ENCODE data around the gene FLT3.

GRCh38 chr13:28046981-28047380, 53.4 kb downstream of the FLT3 start:
- TF ChIP-seq CTCF (IDR thresholded peaks at IDR 0.05) (no peak), POLR2A (IDR thresholded peaks at IDR 0.05) (no peak)

All from heart left ventricle (tissue), 13 donors.